Tibial artery (tissue), 4 donors: Measurements from ENCODE around the gene CDH18.

Experiments
- DNase-seq, 2 donors: peaks; one replicate each; pipeline ENCODE4 v3.0.0-alpha.2; 2019
- H3K27ac ChIP-seq, 2 donors: fragments of 200-600 bp; sonication (generic) in 1 of 2; 1 replicate in 1 of 2; 2 replicates in 1 of 2; pipeline ENCODE4 v1.5.1; 2018 to 2019; ENCODE audit warnings: mild to moderate bottlenecking in 1 of 2
- H3K27me3 ChIP-seq, 2 donors: fragments of 200-600 bp; sonication (generic) in 1 of 2; one replicate each; pipeline versions ENCODE4 v1.5.1 to v1.6.0; 2016 to 2019
- H3K36me3 ChIP-seq, 3 donors: fragments of 200-600 bp; sonication (generic) in 2 of 3; one replicate each; pipeline ENCODE4 v1.5.1; 2016 to 2019; ENCODE audit warnings: mild to moderate bottlenecking in 2 of 3
- H3K4me1 ChIP-seq, 4 donors: fragments of 200-600 bp; sonication (generic) in 2 of 4; 1 replicate in 3 of 4; 2 replicates in 1 of 4; pipeline ENCODE4 v1.5.1; 2016 to 2019
- H3K4me3 ChIP-seq, 2 donors: fragments of 200-600 bp; sonication (generic) in 1 of 2; 1 replicate in 1 of 2; 2 replicates in 1 of 2; pipeline ENCODE4 v1.5.1; 2018 to 2019; ENCODE audit warnings: mild to moderate bottlenecking in 2 of 2
- H3K9me3 ChIP-seq, 3 donors: fragments of 200-600 bp; sonication (generic) in 1 of 3; one replicate each; pipeline ENCODE4 v1.5.1; 2016 to 2019
- CTCF ChIP-seq, 2 experiments: fragments of 200-600 bp in 1 of 2; fragments of 450-650 bp in 1 of 2; IDR thresholded peaks; one replicate each; pipeline ENCODE4 v1.5.1; 2017 to 2019; ENCODE audit warnings: antibody characterized with exemption in 2 of 2, mild to moderate bottlenecking in 1 of 2, moderate library complexity in 1 of 2
- intact Hi-C: fragments of 100-400 bp; cut with DNase I; formaldehyde crosslinking; loops from one replicate; pipeline ENCODE4 v1.15.0; 2023; ENCODE audit warnings: low total_unique reads

Gene CDH18

GRCh38 chr5:19605846-19606407 is 382.1 kb downstream of the CDH18 start:
- intact Hi-C loops, result no loop called here
- no peak for TF ChIP-seq CTCF (IDR thresholded peaks at IDR 0.05)
- no peak overlapping the region for H3K4me3 ChIP-seq

GRCh38 chr5:19584131-19584530 is 403.9 kb downstream of the CDH18 start:
- DNase-seq, result no peak
- Histone ChIP-seq H3K9me3 (no peaks in the 10 kb centered on the region), H3K4me1 (no peaks in the 10 kb centered on the region), H3K27ac (no peak overlapping the region), H3K4me3 (no peak overlapping the region), H3K36me3 (no peaks in the 10 kb centered on the region), H3K27me3 (no peaks in the 10 kb centered on the region)
- intact Hi-C loops, result no loop called here
- TF ChIP-seq CTCF (IDR thresholded peaks at IDR 0.05), result no peak

More at GRCh38 chr5:19605846-19606407, 382.1 kb downstream of the CDH18 start:
- H3K4me1 ChIP-seq, result no peaks in the 10 kb centered on the region
- H3K36me3 ChIP-seq, result no peaks in the 10 kb centered on the region
- no peaks in the 10 kb centered on the region for H3K9me3 ChIP-seq
- no peaks in the 10 kb centered on the region for H3K27me3 ChIP-seq
- no peak for DNase-seq
- H3K27ac ChIP-seq, result no peak overlapping the region

- H3K36me3 ChIP-seq, result no peaks in the 10 kb centered on the region
- H3K27ac ChIP-seq, result no peak overlapping the region
- intact Hi-C loops, result no loop called here
Observed at GRCh38 chr5:19577882-19578281, 410.1 kb downstream of the CDH18 start.

GRCh38 chr5:19568004-19568403 is 420.0 kb downstream of the CDH18 start:
- Histone ChIP-seq H3K27me3 (no peaks in the 10 kb centered on the region), H3K4me3 (no peak overlapping the region), H3K9me3 (no peaks in the 10 kb centered on the region), H3K4me1 (no peaks in the 10 kb centered on the region), H3K36me3 (no peaks in the 10 kb centered on the region), H3K27ac (no peak overlapping the region)
- intact Hi-C loops, result no loop called here
- TF ChIP-seq CTCF (IDR thresholded peaks at IDR 0.05), result no peak
- DNase-seq, result no peak

More at GRCh38 chr5:19577882-19578281, 410.1 kb downstream of the CDH18 start:
- Histone ChIP-seq H3K4me1 (no peaks in the 10 kb centered on the region), H3K4me3 (no peak overlapping the region), H3K9me3 (no peaks in the 10 kb centered on the region), H3K27me3 (no peaks in the 10 kb centered on the region)
- no peak for TF ChIP-seq CTCF (IDR thresholded peaks at IDR 0.05)
- no peak for DNase-seq

- H3K4me3 ChIP-seq, result no peak overlapping the region
- no peak for TF ChIP-seq CTCF (IDR thresholded peaks at IDR 0.05)
- H3K4me1 ChIP-seq, result no peaks in the 10 kb centered on the region
- no peaks in the 10 kb centered on the region for H3K27me3 ChIP-seq
- intact Hi-C loops, result no loop called here
- DNase-seq, result no peak
- H3K36me3 ChIP-seq, result no peaks in the 10 kb centered on the region
- H3K9me3 ChIP-seq, result no peaks in the 10 kb centered on the region
- no peak overlapping the region for H3K27ac ChIP-seq
Observed at GRCh38 chr5:19565466-19565865, 422.5 kb downstream of the CDH18 start.

- no peaks in the 10 kb centered on the region for H3K9me3 ChIP-seq
- no peaks in the 10 kb centered on the region for H3K27me3 ChIP-seq
- no peak for DNase-seq
- TF ChIP-seq CTCF (IDR thresholded peaks at IDR 0.05), result no peak
- no peaks in the 10 kb centered on the region for H3K4me1 ChIP-seq
- intact Hi-C loops, result no loop called here
- no peaks in the 10 kb centered on the region for H3K36me3 ChIP-seq
- no peak overlapping the region for H3K4me3 ChIP-seq
- H3K27ac ChIP-seq, result no peak overlapping the region
Observed at GRCh38 chr5:19564036-19564435, 424.0 kb downstream of the CDH18 start.
